ENCODE measurements around the gene LRRC66.

DNA sequence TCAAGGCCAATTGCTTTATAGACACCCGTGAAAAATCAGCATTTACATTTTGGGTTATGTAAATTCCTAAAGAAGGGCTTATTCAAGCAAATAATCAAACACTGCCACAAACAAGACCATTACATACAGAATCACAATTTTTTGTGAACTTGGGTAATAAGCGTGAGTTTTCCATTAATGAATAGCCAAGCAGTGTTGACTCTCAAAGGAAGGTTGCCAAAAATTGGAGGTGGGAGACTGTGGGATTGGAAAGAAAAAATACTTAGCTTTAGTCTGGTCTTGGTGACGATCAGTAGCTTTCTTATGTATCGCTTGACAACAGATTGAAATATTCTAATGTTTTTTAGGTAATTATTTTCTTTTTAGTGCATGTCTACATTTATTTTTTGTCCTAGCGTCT, 20.9 kb downstream of the LRRC66 start:
- TF ChIP-seq TCF12 (IDR thresholded peaks at IDR 0.05; ENCODE audit: low read depth): no peak
- no peak for TF ChIP-seq RAD21 (IDR thresholded peaks at IDR 0.05; ENCODE audit: low read depth)
- no peak for TF ChIP-seq TAF1 (IDR thresholded peaks at IDR 0.05; ENCODE audit: low read depth)
- TF ChIP-seq CEBPB (IDR thresholded peaks at IDR 0.05): no peak
